Measurements from ENCODE around the gene FLT3LG.

- TF ChIP-seq CTCF (IDR thresholded peaks at IDR 0.05) (no peak), ZFX (IDR thresholded peaks at IDR 0.05; ENCODE audit: borderline replicate concordance) (no peak)
These were observed 5.8 kb upstream of the FLT3LG start for GRCh38 chr19:49468199-49468598.
